ENCODE measurements around the gene YY1AP1. TPM values are rescaled to one million over a fixed set of nuclear protein-coding genes. Genes with fewer than 3 reads are reported as not detected.
"Not testable (repeated sequence)": the region's sequence is repeated elsewhere in the genome, so short reads cannot be mapped to it uniquely, and the experiment has no call there.

Gene YY1AP1
- total RNA-seq, 6 donors from 2014 or later = 49.3 to 225 (median 89.9) TPM

- DNase-seq = no peak
- 29 to 55% methylated on average over 4 of the region's 4 CpGs for WGBS, 2 donors
- TF ChIP-seq, protein P1, sequence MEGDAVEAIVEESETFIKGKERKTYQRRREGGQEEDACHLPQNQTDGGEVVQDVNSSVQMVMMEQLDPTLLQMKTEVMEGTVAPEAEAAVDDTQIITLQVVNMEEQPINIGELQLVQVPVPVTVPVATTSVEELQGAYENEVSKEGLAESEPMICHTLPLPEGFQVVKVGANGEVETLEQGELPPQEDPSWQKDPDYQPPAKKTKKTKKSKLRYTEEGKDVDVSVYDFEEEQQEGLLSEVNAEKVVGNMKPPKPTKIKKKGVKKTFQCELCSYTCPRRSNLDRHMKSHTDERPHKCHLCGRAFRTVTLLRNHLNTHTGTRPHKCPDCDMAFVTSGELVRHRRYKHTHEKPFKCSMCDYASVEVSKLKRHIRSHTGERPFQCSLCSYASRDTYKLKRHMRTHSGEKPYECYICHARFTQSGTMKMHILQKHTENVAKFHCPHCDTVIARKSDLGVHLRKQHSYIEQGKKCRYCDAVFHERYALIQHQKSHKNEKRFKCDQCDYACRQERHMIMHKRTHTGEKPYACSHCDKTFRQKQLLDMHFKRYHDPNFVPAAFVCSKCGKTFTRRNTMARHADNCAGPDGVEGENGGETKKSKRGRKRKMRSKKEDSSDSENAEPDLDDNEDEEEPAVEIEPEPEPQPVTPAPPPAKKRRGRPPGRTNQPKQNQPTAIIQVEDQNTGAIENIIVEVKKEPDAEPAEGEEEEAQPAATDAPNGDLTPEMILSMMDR (IDR thresholded peaks at IDR 0.05) = no peak
- TF ChIP-seq EP300 (IDR thresholded peaks at IDR 0.05) = no peak
- no peak for TF ChIP-seq POLR2A (IDR thresholded peaks at IDR 0.05)
- TF ChIP-seq POLR2AphosphoS5 (IDR thresholded peaks at IDR 0.05) = no peak
- H3K27ac ChIP-seq = no peak overlapping the region
- H3K9me3 ChIP-seq = no peaks in the 10 kb centered on the region
- ATAC-seq (ENCODE audit: low FRiP score in 2 of 2) = peak in 1 of 2 donors; percentile 57
- H3K27me3 ChIP-seq = no peaks in the 10 kb centered on the region
- H3K36me3 ChIP-seq = peaks cover 0 to 15% (median 3%) of the 10 kb centered on the region in 4 donors
- H3K4me1 ChIP-seq = peaks cover 6 to 29% (median 14%) of the 10 kb centered on the region in 4 donors
- H3K4me3 ChIP-seq = no peak overlapping the region
Observed at GRCh38 chr1:155695072-155695471, 6.5 kb upstream of the YY1AP1 start.

DNA sequence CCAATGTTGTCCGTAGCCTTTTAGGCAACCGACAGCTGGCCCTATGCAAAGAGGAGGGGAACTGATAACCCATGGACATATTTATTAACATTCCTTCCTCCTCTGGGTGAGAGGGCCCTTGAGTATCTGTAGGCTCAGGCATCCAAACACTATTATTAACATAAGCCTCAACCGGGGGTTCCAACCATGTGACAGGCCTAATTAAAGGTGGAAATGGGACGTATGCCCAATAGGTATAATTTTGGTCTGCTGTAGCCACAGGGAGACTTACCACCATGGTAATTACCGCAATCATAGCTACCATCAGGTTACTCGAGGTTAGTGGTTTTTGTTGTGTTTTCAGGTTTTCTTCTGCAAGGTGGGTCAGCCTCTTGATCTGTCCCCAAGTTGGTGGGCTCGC, 5.6 kb upstream of the YY1AP1 start:
- WGBS, 2 donors = 89 to 90% methylated on average over 7 of the region's 7 CpGs
- H3K4me1 ChIP-seq = peaks cover 13 to 37% (median 21%) of the 10 kb centered on the region in 4 donors
- TF ChIP-seq, protein P1 (IDR thresholded peaks at IDR 0.05) = no peak
- TF ChIP-seq EP300 (IDR thresholded peaks at IDR 0.05) = no peak
- TF ChIP-seq POLR2AphosphoS5 (IDR thresholded peaks at IDR 0.05) = no peak
- TF ChIP-seq POLR2A (IDR thresholded peaks at IDR 0.05) = no peak
- H3K27ac ChIP-seq = no peak overlapping the region
- H3K36me3 ChIP-seq = peaks cover 0 to 15% (median 3%) of the 10 kb centered on the region in 4 donors
- DNase-seq = no peak
- H3K9me3 ChIP-seq = no peaks in the 10 kb centered on the region
- H3K27me3 ChIP-seq = no peaks in the 10 kb centered on the region
- no peak overlapping the region for H3K4me3 ChIP-seq
- ATAC-seq (ENCODE audit: low FRiP score in 2 of 2) = no peak

GRCh38 chr1:155691992-155692528, 3.5 kb upstream of the YY1AP1 start:
- DNase-seq (no peak), ATAC-seq (ENCODE audit: low FRiP score in 2 of 2) (no peak)
- no peak overlapping the region for H3K27ac ChIP-seq
- TF ChIP-seq POLR2AphosphoS5 (IDR thresholded peaks at IDR 0.05) (no peak), POLR2A (IDR thresholded peaks at IDR 0.05) (no peak), EP300 (IDR thresholded peaks at IDR 0.05) (no peak)
- TF ChIP-seq, protein P1 (IDR thresholded peaks at IDR 0.05) = no peak
- no peak overlapping the region for H3K4me3 ChIP-seq
- peaks cover 0 to 15% (median 3%) of the 10 kb centered on the region in 4 donors for H3K36me3 ChIP-seq
- WGBS, 2 donors = 97 to 98% methylated on average over 6 to 8 of the region's 8 CpGs
- peaks cover 13 to 37% (median 21%) of the 10 kb centered on the region in 4 donors for H3K4me1 ChIP-seq
- no peaks in the 10 kb centered on the region for H3K9me3 ChIP-seq
- no peaks in the 10 kb centered on the region for H3K27me3 ChIP-seq

GRCh38 chr1:155689081-155689607, 570 bp upstream of the YY1AP1 start, which contains the start of gene DAP3:
TSS of gene DAP3 (plus strand) at chr1:155689091. CDS start at chr1:155709780, 20,689 bp downstream.
- ATAC-seq (ENCODE audit: low FRiP score in 2 of 2); H3K27me3 ChIP-seq; DNase-seq; H3K9me3 ChIP-seq: not testable (repeated sequence)
- Histone ChIP-seq H3K4me1 (peaks cover 22 to 47% (median 25%) of the 10 kb centered on the region in 4 donors), H3K36me3 (peaks cover 0 to 15% (median 3%) of the 10 kb centered on the region in 4 donors), H3K27ac (peak within 1 kb of the TSS; percentile 95 to 99 (median 98)), H3K4me3 (peak within 1 kb of the TSS; percentile 79 to 98 (median 92))
- 0% methylated on average over 9 to 19 of the region's 28 CpGs for WGBS, 2 donors
- TF ChIP-seq POLR2AphosphoS5 (IDR thresholded peaks at IDR 0.05) (peak in 1 of 2 donors; percentile 36), EP300 (IDR thresholded peaks at IDR 0.05) (peak in 1 of 4 donors; percentile 1), POLR2A (IDR thresholded peaks at IDR 0.05) (peak in 1 of 4 donors; percentile 10)

GRCh38 chr1:155687705-155688323, 760 bp downstream of the YY1AP1 start:
- DNase-seq = peak in 1 of 2 donors; percentile 31

More at GRCh38 chr1:155687705-155688323, 760 bp downstream of the YY1AP1 start:
- H3K36me3 ChIP-seq = peaks cover 0 to 15% (median 3%) of the 10 kb centered on the region in 4 donors
- H3K4me3 ChIP-seq = peak overlapping the region; percentile 79 to 98 (median 92)
- H3K27ac ChIP-seq = peak overlapping the region; percentile 95 to 99 (median 98)
- H3K4me1 ChIP-seq = peaks cover 22 to 57% (median 24%) of the 10 kb centered on the region in 4 donors
- H3K27me3 ChIP-seq, H3K9me3 ChIP-seq: not testable (repeated sequence)
- peak; percentile 47 to 65 for ATAC-seq (ENCODE audit: low FRiP score in 2 of 2)
- WGBS, 2 donors = 0 to 1% methylated on average over 21 to 28 of the region's 35 CpGs
